HPDE6-E6E7 (cell line): ENCODE data around the gene PIM1.
A peak's percentile ranks its signal among the peaks of the same experiment; 100 is the strongest.

Source experiments
- DNase-seq: peaks from one replicate; pipeline ENCODE4 v3.0.0; 2011; ENCODE audit warnings: missing footprints; ENCODE audit errors: extremely low spot score

PIM1 gene

DNA sequence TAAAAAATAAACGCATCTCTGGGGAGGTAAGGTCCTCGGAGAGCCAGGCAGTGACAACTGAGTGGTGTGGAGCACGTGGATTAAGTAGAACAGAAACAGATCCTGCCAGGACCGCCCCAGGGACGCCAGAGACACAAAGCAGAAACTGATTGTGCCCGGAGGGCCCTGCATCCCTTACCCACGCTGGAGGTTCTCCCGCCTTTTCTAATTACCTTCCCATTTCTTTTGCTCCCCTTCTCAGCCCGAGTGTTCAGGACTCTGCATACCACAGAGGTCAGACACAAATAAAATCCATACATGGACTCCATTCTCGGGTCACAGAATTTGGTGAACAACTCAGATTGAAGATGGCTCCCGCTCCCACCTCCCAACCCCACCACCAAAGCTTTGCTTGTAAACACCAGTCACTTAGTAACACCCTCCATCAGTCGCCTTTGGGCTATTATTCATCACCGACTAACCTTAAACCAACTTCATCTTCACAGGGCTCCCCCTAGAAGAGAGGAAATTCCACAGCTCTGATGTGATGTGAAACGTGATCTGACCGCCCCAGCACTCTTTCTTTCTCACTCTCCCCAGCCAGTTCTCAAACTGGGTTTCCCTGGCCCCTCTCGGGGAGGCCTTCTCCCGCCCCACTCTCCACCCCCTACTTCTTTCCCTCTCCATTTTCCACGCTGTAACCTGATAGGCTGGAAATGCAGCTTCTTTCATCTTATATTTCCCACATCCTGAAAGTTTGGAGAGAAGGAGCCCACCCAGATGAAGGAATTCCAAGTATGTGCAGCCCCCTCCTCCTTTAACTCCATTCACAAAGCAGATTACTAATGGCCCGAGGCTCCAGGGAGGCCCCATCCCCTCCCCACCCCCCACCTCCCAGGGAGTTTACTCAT is 32.5 kb upstream of the PIM1 start:
- DNase-seq, result peak; percentile 96

GRCh38 chr6:37138856-37139229 is 31.1 kb upstream of the PIM1 start:
- DNase-seq, result no peak

- no peak for DNase-seq
These were observed 30.6 kb upstream of the PIM1 start for GRCh38 chr6:37139230-37139962.

DNA sequence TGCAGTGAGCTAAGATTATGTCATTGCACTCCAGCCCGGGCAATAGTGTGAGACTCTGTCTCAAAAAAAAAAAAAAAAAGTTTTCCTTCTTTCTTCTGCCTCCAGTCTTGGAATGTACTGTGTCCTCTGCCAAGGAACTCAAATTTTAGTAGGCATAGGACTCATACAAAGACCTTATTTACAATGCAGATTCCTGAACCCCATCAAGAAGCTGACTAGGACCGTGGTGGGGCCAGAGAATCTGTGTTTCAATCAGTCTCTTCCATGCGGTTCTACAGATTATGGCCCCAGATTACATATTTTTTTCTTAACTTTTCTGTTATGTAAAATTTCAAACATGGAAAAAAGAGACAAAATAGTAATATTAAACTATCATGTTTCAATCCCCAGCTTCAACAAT is 29.8 kb upstream of the PIM1 start:
- no peak for DNase-seq

- no peak for DNase-seq
These were observed 28.5 kb upstream of the PIM1 start for GRCh38 chr6:37141281-37142049.

GRCh38 chr6:37142050-37142614 is 27.8 kb upstream of the PIM1 start:
- DNase-seq, result no peak

DNA sequence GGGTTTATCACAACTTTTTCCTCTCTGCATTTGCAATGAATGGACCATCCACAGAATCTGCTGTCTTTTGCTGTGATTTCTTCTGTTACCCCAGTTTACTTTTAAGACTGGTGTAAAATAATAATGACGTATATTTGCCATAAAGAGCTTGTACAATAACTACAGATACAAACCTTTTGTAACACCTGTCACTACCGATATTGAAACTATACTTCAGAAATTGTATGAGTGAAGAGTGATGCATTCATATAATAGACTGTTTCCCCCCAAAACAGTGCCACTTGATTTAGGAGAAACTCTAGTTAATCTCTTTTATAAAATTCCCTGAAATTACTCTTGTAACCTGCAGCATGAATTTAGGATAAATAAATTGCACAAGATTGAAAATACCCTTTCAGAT is 26.4 kb upstream of the PIM1 start:
- DNase-seq, result no peak

DNA sequence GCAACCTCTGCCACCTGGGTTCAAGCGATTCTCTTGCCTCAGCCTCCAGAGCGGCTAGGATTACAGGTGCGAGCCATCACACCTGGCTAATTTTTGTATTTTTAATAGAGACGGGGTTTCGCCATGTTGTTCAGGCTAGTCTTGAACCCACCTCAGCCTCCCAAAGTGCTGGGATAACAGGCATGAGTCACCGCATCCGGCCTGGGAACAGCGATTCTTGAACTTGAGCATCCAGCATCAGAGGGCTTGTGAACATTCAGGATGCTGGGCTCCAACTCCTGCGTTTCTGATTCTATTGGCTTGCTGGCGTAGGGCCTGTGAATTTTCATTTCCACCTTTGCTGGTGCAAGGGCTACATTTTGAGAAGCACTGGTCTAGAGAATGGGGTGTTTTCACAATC is 24.5 kb upstream of the PIM1 start:
- no peak for DNase-seq

GRCh38 chr6:37146735-37147157 is 23.2 kb upstream of the PIM1 start:
- no peak for DNase-seq

DNA sequence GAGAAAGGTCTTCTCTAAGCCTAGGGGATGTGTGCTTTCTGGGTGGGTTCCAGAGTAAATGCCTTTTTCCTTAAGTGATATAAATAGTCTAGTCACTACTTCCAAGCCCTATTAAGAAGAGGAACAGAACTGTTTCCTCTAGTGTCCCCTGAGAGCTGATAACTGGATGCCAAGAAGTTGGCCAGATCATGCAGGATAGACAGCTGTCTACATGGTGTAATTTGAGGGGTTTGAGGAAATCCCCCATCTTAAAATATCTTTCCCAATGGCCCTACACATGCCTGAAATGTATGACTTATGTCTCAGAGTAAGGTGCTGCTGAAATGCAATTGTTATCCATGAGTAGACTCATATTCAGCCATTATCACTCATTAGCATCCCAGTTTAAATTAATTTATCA is 20.2 kb upstream of the PIM1 start:
- no peak for DNase-seq

DNA sequence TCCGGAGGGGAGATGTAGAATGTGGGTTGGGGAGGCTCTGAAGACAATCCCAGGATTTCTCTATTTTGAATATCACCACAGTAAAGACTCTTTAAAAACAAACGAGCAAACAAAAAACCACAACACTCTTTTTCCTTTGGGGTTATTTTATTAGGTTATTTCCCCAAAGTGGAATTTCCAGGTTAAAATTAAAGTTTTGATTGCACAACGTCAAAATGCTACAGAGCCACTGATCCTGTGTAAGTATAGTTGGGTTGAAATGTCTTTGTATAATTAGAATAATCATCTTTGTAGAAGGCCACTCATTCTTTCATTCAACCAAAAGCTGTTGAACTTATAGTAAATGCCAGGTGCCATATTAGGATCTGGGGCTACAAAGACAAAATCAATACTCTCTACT is 19.6 kb upstream of the PIM1 start:
- no peak for DNase-seq

GRCh38 chr6:37155394-37156312 is 14.3 kb upstream of the PIM1 start:
- no peak for DNase-seq

GRCh38 chr6:37158508-37158907 is 11.4 kb upstream of the PIM1 start:
- no peak for DNase-seq

DNA sequence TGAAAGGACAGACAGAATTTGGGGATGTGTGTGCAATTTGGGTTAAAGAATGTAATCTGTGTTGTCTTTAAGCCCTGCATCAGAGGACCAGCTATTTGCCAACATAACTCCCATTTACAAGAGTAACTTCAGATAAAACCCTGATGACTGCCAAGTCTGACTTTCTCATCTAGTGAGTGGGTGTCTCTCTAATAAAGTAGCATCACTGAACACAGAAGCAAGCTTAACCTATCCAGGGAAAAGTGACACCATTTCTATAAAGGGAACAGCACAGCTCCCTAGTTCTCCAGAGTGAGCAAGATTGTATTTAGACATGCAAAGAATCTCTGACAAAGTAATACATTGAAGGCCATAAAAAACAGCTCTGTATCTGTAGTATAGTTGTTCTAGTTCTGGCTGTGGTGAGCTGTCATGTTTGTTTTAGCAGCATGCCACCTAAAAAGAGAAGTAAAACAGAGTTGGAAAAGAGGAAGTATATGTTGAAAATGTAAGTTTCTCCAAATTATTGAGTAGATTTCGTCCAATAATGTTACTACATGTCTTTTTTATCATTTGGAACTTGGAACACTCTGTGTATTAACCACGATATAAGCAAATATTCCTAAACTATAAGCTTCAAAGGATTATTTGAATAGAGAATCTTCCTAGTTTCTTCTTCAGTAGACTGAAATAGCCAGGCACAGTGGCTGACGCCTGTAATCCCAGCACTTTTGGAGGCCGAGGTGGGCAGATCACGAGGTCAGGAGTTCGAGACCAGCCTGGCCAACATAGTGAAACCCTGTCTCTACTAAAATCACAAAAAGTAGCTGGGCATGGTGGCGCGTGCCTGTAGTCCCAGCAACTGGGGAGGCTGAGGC is 8.8 kb upstream of the PIM1 start:
- no peak for DNase-seq

- DNase-seq, result no peak
These were observed 7.2 kb upstream of the PIM1 start for GRCh38 chr6:37162740-37163139.

DNA sequence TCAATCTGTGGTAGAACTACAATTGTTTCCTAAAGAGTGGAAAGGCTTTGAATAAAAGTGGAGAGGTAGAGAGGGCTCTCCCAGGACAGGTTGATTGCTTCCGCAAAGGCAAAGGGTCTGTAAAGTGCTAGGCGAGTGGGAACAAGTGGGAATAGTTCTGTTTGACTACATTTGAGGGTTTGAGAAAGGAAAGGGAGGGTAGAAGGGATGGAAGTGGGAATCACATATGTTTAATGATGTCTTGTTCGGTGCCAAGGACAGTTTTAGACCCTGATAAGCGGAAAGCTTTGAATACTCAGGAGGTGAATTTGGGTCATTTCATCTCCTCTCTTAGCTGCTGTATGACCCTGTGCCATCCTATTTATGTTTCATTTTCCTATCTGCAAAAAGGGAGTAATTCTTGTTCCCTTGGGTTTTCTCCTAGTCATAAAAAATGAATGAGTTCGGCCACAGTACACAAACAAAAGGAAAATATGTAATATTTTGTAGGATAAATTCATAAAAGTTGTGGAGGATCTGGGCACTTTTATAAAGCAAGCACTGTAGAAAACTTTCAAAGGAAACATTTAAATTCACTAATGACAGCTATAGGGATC is 1.7 kb upstream of the PIM1 start:
- no peak for DNase-seq

DNA sequence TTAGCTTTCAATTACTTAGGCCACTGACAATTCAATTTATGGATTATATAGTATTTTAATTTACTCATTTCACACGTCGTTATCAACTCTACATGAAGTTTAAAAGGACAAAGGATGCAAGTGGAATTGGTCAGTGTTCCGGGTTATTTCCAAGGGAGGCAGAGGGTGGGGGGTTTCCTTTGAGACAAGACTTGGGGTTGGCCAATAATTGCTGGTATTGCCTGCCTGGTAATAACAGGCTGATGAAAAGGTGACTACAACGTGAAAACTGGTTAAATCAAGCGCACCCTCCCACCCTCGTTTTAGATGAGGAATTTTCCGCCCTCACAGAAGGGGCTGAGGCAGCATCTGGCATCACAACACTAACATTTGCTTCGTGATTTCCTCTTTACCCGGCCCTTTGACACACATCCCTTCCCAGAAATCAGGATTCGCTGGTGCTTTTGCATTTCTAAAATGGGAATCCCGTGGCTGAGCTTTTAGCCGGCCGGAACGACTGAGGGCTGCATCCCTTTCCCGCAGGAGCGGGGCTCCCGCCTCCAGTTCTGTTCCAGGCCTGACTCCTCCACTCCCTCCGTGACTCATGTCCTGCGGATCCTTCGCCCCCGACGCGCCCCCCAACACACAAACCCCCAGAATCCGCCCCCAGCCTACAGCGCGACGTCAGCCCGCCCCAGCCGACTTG is 999 bp upstream of the PIM1 start:
- DNase-seq, result peak; percentile 70

DNA sequence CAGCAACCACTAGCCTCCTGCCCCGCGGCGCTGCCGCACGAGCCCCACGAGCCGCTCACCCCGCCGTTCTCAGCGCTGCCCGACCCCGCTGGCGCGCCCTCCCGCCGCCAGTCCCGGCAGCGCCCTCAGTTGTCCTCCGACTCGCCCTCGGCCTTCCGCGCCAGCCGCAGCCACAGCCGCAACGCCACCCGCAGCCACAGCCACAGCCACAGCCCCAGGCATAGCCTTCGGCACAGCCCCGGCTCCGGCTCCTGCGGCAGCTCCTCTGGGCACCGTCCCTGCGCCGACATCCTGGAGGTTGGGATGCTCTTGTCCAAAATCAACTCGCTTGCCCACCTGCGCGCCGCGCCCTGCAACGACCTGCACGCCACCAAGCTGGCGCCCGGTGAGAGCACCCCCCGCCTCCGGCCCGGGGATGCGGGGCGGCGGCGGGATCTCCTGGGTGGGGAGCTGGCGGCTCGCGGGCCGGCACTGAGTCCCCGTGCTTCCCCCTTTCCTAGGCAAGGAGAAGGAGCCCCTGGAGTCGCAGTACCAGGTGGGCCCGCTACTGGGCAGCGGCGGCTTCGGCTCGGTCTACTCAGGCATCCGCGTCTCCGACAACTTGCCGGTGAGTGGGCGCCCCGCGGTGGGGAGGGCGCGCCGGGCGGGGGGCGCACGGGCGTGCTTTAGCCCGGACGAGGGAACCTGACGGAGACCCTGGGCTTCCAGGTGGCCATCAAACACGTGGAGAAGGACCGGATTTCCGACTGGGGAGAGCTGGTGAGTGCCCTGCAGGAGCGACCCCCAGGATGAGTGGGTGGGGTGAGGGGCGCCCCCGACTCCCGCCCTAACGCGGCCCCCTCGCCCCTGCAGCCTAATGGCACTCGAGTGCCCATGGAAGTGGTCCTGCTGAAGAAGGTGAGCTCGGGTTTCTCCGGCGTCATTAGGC is 585 bp downstream of the PIM1 start:
- DNase-seq, result no peak
